ENCODE results near the gene NT5DC2.

The NT5DC2 gene

GRCh38 chr3:52481819-52482521 lies 51.7 kb downstream of the NT5DC2 start:
- no peak for FAIRE-seq
- TF ChIP-seq POLR2AphosphoS5 (IDR thresholded peaks at IDR 0.05; ENCODE audit: low read depth, low read length): no peak; the same call in 1 of the 2 replicates
- TF ChIP-seq POLR2A (IDR thresholded peaks at IDR 0.05; ENCODE audit: low read depth, low read length): no peak
- no peak for TF ChIP-seq TAF1 (IDR thresholded peaks at IDR 0.05; ENCODE audit: borderline replicate concordance, low read depth, low read length)
- no peak for DNase-seq (ENCODE audit: insufficient read length)

- FAIRE-seq (no peak), DNase-seq (ENCODE audit: insufficient read length) (no peak)
- TF ChIP-seq POLR2A (IDR thresholded peaks at IDR 0.05; ENCODE audit: low read depth, low read length): no peak
- no peak for TF ChIP-seq TAF1 (IDR thresholded peaks at IDR 0.05; ENCODE audit: borderline replicate concordance, low read depth, low read length)
- TF ChIP-seq POLR2AphosphoS5 (IDR thresholded peaks at IDR 0.05; ENCODE audit: low read depth, low read length): no peak
Measured at GRCh38 chr3:52480768-52481715, 52.6 kb downstream of the NT5DC2 start.

- DNase-seq (ENCODE audit: insufficient read length) (no peak), FAIRE-seq (no peak)
- TF ChIP-seq TAF1 (IDR thresholded peaks at IDR 0.05; ENCODE audit: borderline replicate concordance, low read depth, low read length): no peak
- no peak for TF ChIP-seq POLR2AphosphoS5 (IDR thresholded peaks at IDR 0.05; ENCODE audit: low read depth, low read length)
- TF ChIP-seq POLR2A (IDR thresholded peaks at IDR 0.05; ENCODE audit: low read depth, low read length): no peak
Measured at GRCh38 chr3:52479877-52480575, 53.6 kb downstream of the NT5DC2 start.

GRCh38 chr3:52479037-52479876 lies 54.4 kb downstream of the NT5DC2 start:
- DNase-seq (ENCODE audit: insufficient read length): no peak
- no peak for FAIRE-seq
- TF ChIP-seq POLR2AphosphoS5 (IDR thresholded peaks at IDR 0.05; ENCODE audit: low read depth, low read length): no peak
- no peak; the same call in 1 of the 2 replicates for TF ChIP-seq POLR2A (IDR thresholded peaks at IDR 0.05; ENCODE audit: low read depth, low read length)
- no peak for TF ChIP-seq TAF1 (IDR thresholded peaks at IDR 0.05; ENCODE audit: borderline replicate concordance, low read depth, low read length)

- TF ChIP-seq TAF1 (IDR thresholded peaks at IDR 0.05; ENCODE audit: borderline replicate concordance, low read depth, low read length): no peak
- TF ChIP-seq POLR2AphosphoS5 (IDR thresholded peaks at IDR 0.05; ENCODE audit: low read depth, low read length): no peak
- TF ChIP-seq POLR2A (IDR thresholded peaks at IDR 0.05; ENCODE audit: low read depth, low read length): no peak
- no peak for FAIRE-seq
- DNase-seq (ENCODE audit: insufficient read length): no peak
Measured at GRCh38 chr3:52477796-52478095, 55.9 kb downstream of the NT5DC2 start.

- FAIRE-seq (no peak), DNase-seq (ENCODE audit: insufficient read length) (no peak)
- TF ChIP-seq POLR2A (IDR thresholded peaks at IDR 0.05; ENCODE audit: low read depth, low read length): no peak
- no peak for TF ChIP-seq TAF1 (IDR thresholded peaks at IDR 0.05; ENCODE audit: borderline replicate concordance, low read depth, low read length)
- TF ChIP-seq POLR2AphosphoS5 (IDR thresholded peaks at IDR 0.05; ENCODE audit: low read depth, low read length): no peak
Measured at GRCh38 chr3:52477076-52477795, 56.4 kb downstream of the NT5DC2 start.
